Measurements from ENCODE around the gene UGT1A9. TPM values are rescaled to one million over a fixed set of nuclear protein-coding genes. Genes with fewer than 3 reads are reported as not detected.

UGT1A9 gene
- total RNA-seq, 1 donor from 2014 or later, result not detected

GRCh38 chr2:233799716-233800115, 128.0 kb downstream of the UGT1A9 start:
- Mint-ChIP-seq H3K4me3 (no peak overlapping the region), H3K27ac (no peak overlapping the region), H3K9me3 (peaks cover 16% of the 10 kb centered on the region), H3K36me3 (no peaks in the 10 kb centered on the region), H3K4me1 (no peaks in the 10 kb centered on the region), H3K27me3 (ENCODE audit: insufficient read depth, low read depth) (peaks cover 4% of the 10 kb centered on the region)
- H2AFZ ChIP-seq (replicated peaks), result no peak overlapping the region
- H3K27me3 ChIP-seq, result no peaks in the 10 kb centered on the region
- H3K79me2 ChIP-seq (ENCODE audit: low read depth), result no peaks in the 10 kb centered on the region
- H4K20me1 ChIP-seq (ENCODE audit: low read depth), result no peaks in the 10 kb centered on the region
- H3K4me3 ChIP-seq, result no peak overlapping the region
- no peak overlapping the region for H3K4me2 ChIP-seq
- H3K9ac ChIP-seq, result no peak overlapping the region
- no peak overlapping the region for H3K27ac ChIP-seq
- H3K4me1 ChIP-seq, result no peaks in the 10 kb centered on the region
- no peaks in the 10 kb centered on the region for H3F3A ChIP-seq (ENCODE audit: low read depth)
- TF ChIP-seq CTCF (IDR thresholded peaks at IDR 0.05) (no peak), EZH2phosphoT487 (IDR thresholded peaks at IDR 0.05) (no peak), EZH2 (IDR thresholded peaks at IDR 0.05) (no peak)
- DNase-seq (ENCODE audit: low spot score), result no peak
- H3K9me3 ChIP-seq (ENCODE audit: low read depth), result no peaks in the 10 kb centered on the region
- no peaks in the 10 kb centered on the region for H3K36me3 ChIP-seq

DNA sequence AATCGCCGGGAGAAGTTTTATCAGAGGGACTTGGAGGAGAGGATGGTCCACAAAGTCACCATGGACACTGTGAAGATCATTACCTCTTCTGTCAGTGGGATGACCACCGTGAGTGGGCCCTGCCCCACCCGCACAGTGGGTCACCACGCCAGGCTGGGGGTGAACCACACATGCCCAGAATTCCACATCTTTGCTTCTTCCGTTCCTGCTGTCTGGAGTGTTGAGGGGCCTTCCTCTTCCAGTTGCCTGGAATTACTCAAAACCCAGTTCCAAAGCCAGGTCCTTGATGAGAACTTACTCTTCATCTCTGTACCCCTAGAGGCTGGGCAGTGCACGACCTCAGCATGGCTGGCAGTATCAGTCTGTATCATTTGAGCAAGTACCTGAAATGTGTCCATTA, 128.5 kb downstream of the UGT1A9 start:
- H3K79me2 ChIP-seq (ENCODE audit: low read depth), result no peaks in the 10 kb centered on the region
- TF ChIP-seq CTCF (IDR thresholded peaks at IDR 0.05) (no peak), EZH2phosphoT487 (IDR thresholded peaks at IDR 0.05) (no peak), EZH2 (IDR thresholded peaks at IDR 0.05) (no peak)
- H4K20me1 ChIP-seq (ENCODE audit: low read depth), result no peaks in the 10 kb centered on the region
- H3K4me3 ChIP-seq, result no peak overlapping the region
- no peaks in the 10 kb centered on the region for H3F3A ChIP-seq (ENCODE audit: low read depth)
- no peaks in the 10 kb centered on the region for H3K27me3 ChIP-seq
- Mint-ChIP-seq H3K27ac (no peak overlapping the region), H3K4me1 (no peaks in the 10 kb centered on the region), H3K36me3 (no peaks in the 10 kb centered on the region), H3K4me3 (no peak overlapping the region), H3K9me3 (peaks cover 16% of the 10 kb centered on the region), H3K27me3 (ENCODE audit: insufficient read depth, low read depth) (peaks cover 4% of the 10 kb centered on the region)
- no peaks in the 10 kb centered on the region for H3K9me3 ChIP-seq (ENCODE audit: low read depth)
- H3K9ac ChIP-seq, result no peak overlapping the region
- no peak overlapping the region for H2AFZ ChIP-seq (replicated peaks)
- DNase-seq (ENCODE audit: low spot score), result no peak
- H3K4me2 ChIP-seq, result no peak overlapping the region
- no peaks in the 10 kb centered on the region for H3K4me1 ChIP-seq
- no peak overlapping the region for H3K27ac ChIP-seq
- H3K36me3 ChIP-seq, result no peaks in the 10 kb centered on the region

GRCh38 chr2:233801357-233802131, 129.8 kb downstream of the UGT1A9 start:
- Histone ChIP-seq H3K79me2 (ENCODE audit: low read depth) (no peaks in the 10 kb centered on the region), H3K36me3 (no peaks in the 10 kb centered on the region), H3K9me3 (ENCODE audit: low read depth) (no peaks in the 10 kb centered on the region), H3F3A (ENCODE audit: low read depth) (no peaks in the 10 kb centered on the region), H3K27me3 (no peaks in the 10 kb centered on the region), H3K9ac (no peak overlapping the region), H3K4me3 (no peak overlapping the region), H2AFZ (replicated peaks) (no peak overlapping the region), H4K20me1 (ENCODE audit: low read depth) (no peaks in the 10 kb centered on the region), H3K4me2 (no peak overlapping the region), H3K27ac (no peak overlapping the region), H3K4me1 (no peaks in the 10 kb centered on the region)
- Mint-ChIP-seq H3K4me1 (no peaks in the 10 kb centered on the region), H3K9me3 (peaks cover 16% of the 10 kb centered on the region), H3K4me3 (no peak overlapping the region), H3K27me3 (ENCODE audit: insufficient read depth, low read depth) (peaks cover 4% of the 10 kb centered on the region), H3K36me3 (no peaks in the 10 kb centered on the region), H3K27ac (no peak overlapping the region)
- no peak for TF ChIP-seq EZH2 (IDR thresholded peaks at IDR 0.05)
- TF ChIP-seq EZH2phosphoT487 (IDR thresholded peaks at IDR 0.05), result no peak
- no peak for TF ChIP-seq CTCF (IDR thresholded peaks at IDR 0.05)
- no peak for DNase-seq (ENCODE audit: low spot score)
